Measurements from ENCODE around the gene U2AF1L4. TPM values are rescaled to one million over a fixed set of nuclear protein-coding genes. Genes with fewer than 3 reads are reported as not detected.
A peak's percentile ranks its signal among the peaks of the same experiment; 100 is the strongest.

U2AF1L4 gene
- total RNA-seq, 4 donors from 2014 or later, result 5.1 to 22.9 (median 13.4) TPM

DNA sequence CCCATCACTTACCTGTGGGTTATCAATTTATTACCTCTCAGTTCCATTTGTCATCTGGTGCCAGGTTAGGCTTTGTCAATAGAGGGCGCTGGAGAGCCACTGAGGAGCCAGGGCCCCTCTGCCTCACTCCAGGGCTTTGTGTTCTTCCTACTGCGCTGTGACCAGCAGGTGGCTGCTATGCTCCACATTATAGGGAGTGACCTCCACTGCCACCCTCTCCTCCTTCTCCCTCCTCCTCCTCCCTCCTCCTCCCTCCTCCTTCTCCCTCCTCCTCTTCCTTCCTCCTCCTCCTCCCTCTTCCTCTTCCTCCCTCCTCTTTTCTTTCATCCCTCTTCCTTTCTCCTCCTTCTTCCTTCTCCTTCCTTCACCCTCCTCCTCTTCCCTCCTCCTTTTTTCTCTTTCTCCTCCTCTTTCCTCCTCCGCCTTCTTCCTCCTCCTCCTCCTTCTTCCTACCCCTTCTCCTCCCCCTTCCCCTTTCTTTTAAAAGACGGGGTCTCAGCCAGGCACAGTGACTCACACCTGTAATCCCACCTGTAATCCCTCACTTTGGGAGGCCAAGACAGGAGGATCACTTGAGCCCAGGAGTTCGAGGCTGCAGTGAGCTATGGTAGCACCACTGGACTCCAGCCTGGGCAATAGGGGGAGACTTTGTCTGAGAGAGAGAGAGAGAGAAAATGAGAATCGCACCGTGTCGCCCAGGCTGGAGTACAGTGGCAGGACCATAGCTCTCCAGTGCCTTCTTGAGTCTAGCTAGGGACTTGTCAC is 51.2 kb downstream of the U2AF1L4 start:
- no peak overlapping the region for H3K27ac ChIP-seq
- H3K4me3 ChIP-seq, result no peak overlapping the region
- DNase-seq (peak; percentile 71 to 86), ATAC-seq (peak; percentile 100)
- H3K27me3 ChIP-seq, result peaks cover 0 to 2% (median 0%) of the 10 kb centered on the region in 3 donors
- H3K9me3 ChIP-seq, result no peaks in the 10 kb centered on the region
- in situ Hi-C loops (cut with MboI; ENCODE audit: low sequenced_read_pairs in 4 of 4), result no loop called here
- intact Hi-C loops (cut with DNase I; ENCODE audit: low total_unique reads), result loop anchor here (1.0 to 2.0 kb wide), 3 partner anchors 23 to 237 kb away; no protein-coding TSS in a partner anchor
- TF ChIP-seq POLR2A (IDR thresholded peaks at IDR 0.05), result no peak
- TF ChIP-seq, protein P1, sequence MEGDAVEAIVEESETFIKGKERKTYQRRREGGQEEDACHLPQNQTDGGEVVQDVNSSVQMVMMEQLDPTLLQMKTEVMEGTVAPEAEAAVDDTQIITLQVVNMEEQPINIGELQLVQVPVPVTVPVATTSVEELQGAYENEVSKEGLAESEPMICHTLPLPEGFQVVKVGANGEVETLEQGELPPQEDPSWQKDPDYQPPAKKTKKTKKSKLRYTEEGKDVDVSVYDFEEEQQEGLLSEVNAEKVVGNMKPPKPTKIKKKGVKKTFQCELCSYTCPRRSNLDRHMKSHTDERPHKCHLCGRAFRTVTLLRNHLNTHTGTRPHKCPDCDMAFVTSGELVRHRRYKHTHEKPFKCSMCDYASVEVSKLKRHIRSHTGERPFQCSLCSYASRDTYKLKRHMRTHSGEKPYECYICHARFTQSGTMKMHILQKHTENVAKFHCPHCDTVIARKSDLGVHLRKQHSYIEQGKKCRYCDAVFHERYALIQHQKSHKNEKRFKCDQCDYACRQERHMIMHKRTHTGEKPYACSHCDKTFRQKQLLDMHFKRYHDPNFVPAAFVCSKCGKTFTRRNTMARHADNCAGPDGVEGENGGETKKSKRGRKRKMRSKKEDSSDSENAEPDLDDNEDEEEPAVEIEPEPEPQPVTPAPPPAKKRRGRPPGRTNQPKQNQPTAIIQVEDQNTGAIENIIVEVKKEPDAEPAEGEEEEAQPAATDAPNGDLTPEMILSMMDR (IDR thresholded peaks at IDR 0.05 in 4 of 5, conservative IDR thresholded peaks at IDR 0.05 in 1 of 5), result peak; percentile 94 to 98 (median 97)
- H3K4me1 ChIP-seq, result no peaks in the 10 kb centered on the region
- no peaks in the 10 kb centered on the region for H3K36me3 ChIP-seq

- intact Hi-C loops (cut with DNase I; ENCODE audit: low total_unique reads), result loop anchor here (1.0 to 2.0 kb wide), 3 partner anchors 24 to 238 kb away; no protein-coding TSS in a partner anchor
- ATAC-seq (peak in 1 of 2 donors; percentile 20), DNase-seq (no peak)
- Histone ChIP-seq H3K27me3 (peaks cover 0 to 2% (median 0%) of the 10 kb centered on the region in 3 donors), H3K9me3 (no peaks in the 10 kb centered on the region), H3K4me1 (no peaks in the 10 kb centered on the region), H3K36me3 (no peaks in the 10 kb centered on the region), H3K4me3 (no peak overlapping the region), H3K27ac (no peak overlapping the region)
- in situ Hi-C loops (cut with MboI; ENCODE audit: low sequenced_read_pairs in 4 of 4), result no loop called here
- no peak for TF ChIP-seq POLR2A (IDR thresholded peaks at IDR 0.05)
- TF ChIP-seq, protein P1 (IDR thresholded peaks at IDR 0.05 in 4 of 5, conservative IDR thresholded peaks at IDR 0.05 in 1 of 5), result no peak
These were observed 51.8 kb downstream of the U2AF1L4 start for GRCh38 chr19:35693422-35693821.

Other genes starting within 250 kb of the U2AF1L4 start
- gene DMKN, start 231.8 kb downstream of the U2AF1L4 start, total RNA-seq, result under 1 TPM in 1 of 4 donors, not detected in 3; 0.89 TPM
- not detected for gene SBSN, start 217.1 kb downstream of the U2AF1L4 start, total RNA-seq
- gene GAPDHS, start 212.0 kb downstream of the U2AF1L4 start, total RNA-seq, result not detected
- gene TMEM147, start 199.8 kb downstream of the U2AF1L4 start, total RNA-seq, result 100 to 1,000 TPM in 3 of 4 donors, 10 to 100 TPM in 1; 86.2 to 145 (median 119) TPM
- not detected for gene ATP4A, start 181.8 kb downstream of the U2AF1L4 start, total RNA-seq
- not detected for gene PMIS2, start 159.2 kb downstream of the U2AF1L4 start, total RNA-seq
- 1 to 10 TPM; 2.5 to 4.8 (median 3.4) TPM for gene HAUS5, start 132.7 kb downstream of the U2AF1L4 start, total RNA-seq
- 10 to 100 TPM; 45.8 to 77.8 (median 75.4) TPM for gene RBM42, start 116.4 kb downstream of the U2AF1L4 start, total RNA-seq
- under 1 TPM in 1 of 4 donors, not detected in 3; 0.23 TPM for gene ETV2, start 103.7 kb downstream of the U2AF1L4 start, total RNA-seq
- 1,000 to 10,000 TPM in 2 of 4 donors, 100 to 1,000 TPM in 2; 899 to 1,245 (median 976) TPM for gene COX6B1, start 97.1 kb downstream of the U2AF1L4 start, total RNA-seq
- not detected for gene UPK1A, start 78.9 kb downstream of the U2AF1L4 start, total RNA-seq
- not detected for gene ZBTB32, start 40.9 kb downstream of the U2AF1L4 start, total RNA-seq
- gene KMT2B, start 27.4 kb downstream of the U2AF1L4 start, total RNA-seq, result 10 to 100 TPM in 3 of 4 donors, 1 to 10 TPM in 1; 9.3 to 39.0 (median 16.8) TPM
- gene IGFLR1, start 3.0 kb downstream of the U2AF1L4 start, total RNA-seq, result 10 to 100 TPM in 1 of 4 donors, 1 to 10 TPM in 3; 2.0 to 14.1 (median 3.0) TPM
- gene PSENEN, start 233 bp upstream of the U2AF1L4 start, total RNA-seq, result 10 to 100 TPM; 22.2 to 45.8 (median 38.3) TPM
- 10 to 100 TPM; 14.8 to 19.5 (median 16.6) TPM for gene LIN37, start 3.2 kb upstream of the U2AF1L4 start, total RNA-seq
- gene HSPB6, start 11.6 kb upstream of the U2AF1L4 start, total RNA-seq, result 100 to 1,000 TPM in 2 of 4 donors, 10 to 100 TPM in 2; 79.8 to 241 (median 139) TPM
- 1 to 10 TPM in 3 of 4 donors, under 1 TPM in 1; 0.63 to 4.3 (median 3.0) TPM for gene PROSER3, start 12.8 kb upstream of the U2AF1L4 start, total RNA-seq
- 1 to 10 TPM in 3 of 4 donors, under 1 TPM in 1; 0.22 to 4.7 (median 2.2) TPM for gene ARHGAP33, start 30.1 kb upstream of the U2AF1L4 start, total RNA-seq
- under 1 TPM in 1 of 4 donors, not detected in 3; 0.13 TPM for gene PRODH2, start 67.4 kb upstream of the U2AF1L4 start, total RNA-seq
- gene NPHS1, start 107.1 kb upstream of the U2AF1L4 start, total RNA-seq, result not detected
- not detected for gene KIRREL2, start 111.5 kb upstream of the U2AF1L4 start, total RNA-seq
- under 1 TPM in 2 of 4 donors, not detected in 2; 0.27 to 0.33 TPM for gene APLP1, start 123.2 kb upstream of the U2AF1L4 start, total RNA-seq
- 1 to 10 TPM in 3 of 4 donors, not detected in 1; 1.2 to 2.7 (median 2.3) TPM for gene NFKBID, start 155.1 kb upstream of the U2AF1L4 start, total RNA-seq
- gene HCST, start 157.1 kb upstream of the U2AF1L4 start, total RNA-seq, result 1 to 10 TPM in 2 of 4 donors, not detected in 2; 1.2 to 1.5 TPM
- 10 to 100 TPM in 3 of 4 donors, 1 to 10 TPM in 1; 7.2 to 25.6 (median 18.2) TPM for gene TYROBP, start 162.9 kb upstream of the U2AF1L4 start, total RNA-seq
- 10 to 100 TPM in 2 of 4 donors, 1 to 10 TPM in 2; 7.4 to 18.2 (median 12.8) TPM for gene LRFN3, start 191.0 kb upstream of the U2AF1L4 start, total RNA-seq
- 10 to 100 TPM; 42.8 to 54.9 (median 49.9) TPM for gene SDHAF1, start 249.8 kb upstream of the U2AF1L4 start, total RNA-seq